H1 (cell line): Measurements from ENCODE around the gene PEAK1. TPM values are rescaled to one million over a fixed set of nuclear protein-coding genes. Genes with fewer than 3 reads are reported as not detected.

ENCODE experiments used
- CTCF ChIA-PET: fragments of 300-600 bp; sonication (Branson Sonifier 250); formaldehyde crosslinking; loops from one replicate; lab custom pipeline; 2021; ENCODE audit not compliant: partially characterized antibody; lab: Charles Lee
- POLR2A ChIA-PET: fragments of 300-600 bp; sonication (Branson Sonifier 250); formaldehyde crosslinking; loops from one replicate; lab custom pipeline; 2021; ENCODE audit warnings: inconsistent platforms; ENCODE audit not compliant: partially characterized antibody; lab: Charles Lee
- DNase-seq, 2 experiments: peaks; one replicate each; pipeline versions ENCODE4 v3.0.0 to v3.0.0-alpha.2; 2010 to 2022; ENCODE audit warnings: low spot score in 2 of 2, low read depth in 1 of 2, mixed read lengths in 1 of 2
- FAIRE-seq: peaks from 2 replicates; lab custom pipeline; 2011; peaks lifted over from hg19 to GRCh38; lab: Jason Lieb, UNC
- H2AFZ ChIP-seq: 2 replicates; pipeline ENCODE4 v1.8.1; 2012; ENCODE audit warnings: low read length, inconsistent platforms
- H2AK5ac ChIP-seq: 2 replicates; pipeline ENCODE4 v1.6.1; 2013; ENCODE audit warnings: low read depth, low read length
- H2BK120ac ChIP-seq: replicated peaks from 2 replicates; pipeline ENCODE3; 2013; ENCODE audit warnings: low read depth, low read length, inconsistent platforms
- H2BK12ac ChIP-seq: 2 replicates; pipeline ENCODE4 v1.6.1; 2013; ENCODE audit warnings: low read depth, low read length
- H2BK15ac ChIP-seq: 2 replicates; pipeline ENCODE4 v1.6.1; 2013; ENCODE audit warnings: low read length
- H2BK20ac ChIP-seq: 2 replicates; pipeline ENCODE4 v1.6.1; 2013; ENCODE audit warnings: low read length
- H2BK5ac ChIP-seq: 2 replicates; pipeline ENCODE4 v1.6.1; 2013; ENCODE audit warnings: low read depth, low read length
- H3K14ac ChIP-seq: 2 replicates; pipeline ENCODE4 v1.6.1; 2013; ENCODE audit warnings: inconsistent platforms; ENCODE audit not compliant: insufficient read length
- H3K18ac ChIP-seq: 2 replicates; pipeline ENCODE4 v1.6.1; 2013; ENCODE audit warnings: low read length; ENCODE audit errors: extremely low read depth
- H3K23ac ChIP-seq: 2 replicates; pipeline ENCODE4 v1.6.1; 2013; ENCODE audit warnings: inconsistent platforms; ENCODE audit not compliant: insufficient read length
- H3K23me2 ChIP-seq: 2 replicates; pipeline ENCODE4 v1.6.1; 2013; ENCODE audit warnings: low read depth, low read length
- H3K27ac ChIP-seq: 2 replicates; pipeline ENCODE4 v1.6.1; 2011; ENCODE audit warnings: low read depth, low read length, inconsistent platforms
- H3K27me3 ChIP-seq, 4 experiments: replicated peaks in 1 of 4; 1 replicate in 1 of 4; 2 replicates in 3 of 4; pipeline versions ENCODE4 v1.6.1 to v1.8.1; 2011 to 2013; ENCODE audit warnings: low read length in 3 of 4, mild to moderate bottlenecking in 3 of 4, inconsistent platforms in 2 of 4, mixed read lengths in 2 of 4, moderate library complexity in 1 of 4; ENCODE audit not compliant: control insufficient read depth in 3 of 4, insufficient read depth in 3 of 4; ENCODE audit errors: extremely low read depth in 1 of 4
- H3K36me3 ChIP-seq, 4 experiments: 2 replicates each; pipeline versions ENCODE4 v1.6.1 to v1.8.1; 2011 to 2013; ENCODE audit warnings: mild to moderate bottlenecking in 4 of 4, low read length in 3 of 4, moderate library complexity in 2 of 4, control low read depth in 1 of 4, inconsistent platforms in 1 of 4; ENCODE audit not compliant: insufficient read depth in 4 of 4, control insufficient read depth in 2 of 4
- H3K4ac ChIP-seq: replicated peaks from 2 replicates; pipeline ENCODE3; 2013; ENCODE audit warnings: low read length, low read depth, mixed read lengths, inconsistent platforms; ENCODE audit not compliant: insufficient read length
- H3K4me1 ChIP-seq, 4 experiments: replicated peaks in 1 of 4; 1 replicate in 1 of 4; 2 replicates in 3 of 4; pipeline versions ENCODE4 v1.6.1 to v1.8.1; 2011 to 2013; ENCODE audit warnings: low read length in 3 of 4, inconsistent platforms in 2 of 4, mixed read lengths in 1 of 4; ENCODE audit not compliant: insufficient read depth in 4 of 4, control insufficient read depth in 3 of 4
- H3K4me2 ChIP-seq, 2 experiments: 2 replicates each; pipeline versions ENCODE4 v1.6.1 to v1.8.1; 2011 to 2013; ENCODE audit warnings: low read depth in 2 of 2, low read length in 2 of 2, control low read depth in 1 of 2, inconsistent platforms in 1 of 2, mild to moderate bottlenecking in 1 of 2; ENCODE audit not compliant: insufficient read depth in 1 of 2
- H3K4me3 ChIP-seq, 4 experiments: fragments of 200-600, 300-600 bp in 1 of 4; sonication (generic), shearing (Covaris generic), sonication (Bioruptor Twin) in 1 of 4; 2 replicates each; pipeline versions ENCODE4 v1.5.1 to v1.8.1; 2011 to 2016; ENCODE audit warnings: low read length in 4 of 4, low read depth in 3 of 4, control low read depth in 2 of 4, inconsistent platforms in 2 of 4, mild to moderate bottlenecking in 2 of 4, mixed read lengths in 1 of 4, moderate library complexity in 1 of 4; ENCODE audit not compliant: insufficient read depth in 2 of 4; ENCODE audit errors: extremely low read depth in 1 of 4
- H3K56ac ChIP-seq: replicated peaks from 2 replicates; pipeline ENCODE3; 2013; ENCODE audit warnings: low read depth, mild to moderate bottlenecking, mixed read lengths, low read length, inconsistent platforms; ENCODE audit not compliant: insufficient read length
- H3K79me1 ChIP-seq: 2 replicates; pipeline ENCODE4 v1.6.1; 2013; ENCODE audit warnings: low read depth, low read length, control low read depth
- H3K79me2 ChIP-seq, 2 experiments: 2 replicates each; pipeline versions ENCODE4 v1.6.1 to v1.8.1; 2012 to 2013; ENCODE audit warnings: low read length in 2 of 2, mild to moderate bottlenecking in 2 of 2, inconsistent platforms in 1 of 2; ENCODE audit not compliant: insufficient read depth in 2 of 2, control insufficient read depth in 1 of 2
- H3K9ac ChIP-seq, 4 experiments: replicated peaks in 1 of 4; 1 replicate in 1 of 4; 2 replicates in 3 of 4; pipeline versions ENCODE4 v1.6.1 to v1.8.1; 2011 to 2013; ENCODE audit warnings: low read depth in 3 of 4, low read length in 3 of 4, control low read depth in 2 of 4, mild to moderate bottlenecking in 2 of 4, moderate library complexity in 2 of 4, inconsistent platforms in 1 of 4; ENCODE audit errors: extremely low read depth in 1 of 4
- H3K9me3 ChIP-seq, 2 experiments: 2 replicates each; pipeline versions ENCODE4 v1.6.1 to v1.8.1; 2012 to 2013; ENCODE audit warnings: mild to moderate bottlenecking in 2 of 2, moderate library complexity in 2 of 2, control low read depth in 1 of 2, inconsistent platforms in 1 of 2, low read depth in 1 of 2, low read length in 1 of 2, mixed read lengths in 1 of 2; ENCODE audit not compliant: insufficient read depth in 2 of 2
- H4K20me1 ChIP-seq, 2 experiments: replicated peaks in 1 of 2; 2 replicates each; pipeline versions ENCODE3 to v1.8.1; 2011 to 2013; ENCODE audit warnings: inconsistent platforms in 2 of 2, low read length in 2 of 2, mild to moderate bottlenecking in 1 of 2; ENCODE audit not compliant: insufficient read depth in 2 of 2, control insufficient read depth in 1 of 2
- H4K5ac ChIP-seq: 2 replicates; pipeline ENCODE4 v1.6.1; 2013; ENCODE audit warnings: low read length, low read depth, mixed read lengths, inconsistent platforms; ENCODE audit not compliant: insufficient read length
- H4K8ac ChIP-seq: 2 replicates; pipeline ENCODE4 v1.8.0; 2013; ENCODE audit warnings: mild to moderate bottlenecking, moderate library complexity, low read length, inconsistent platforms; ENCODE audit not compliant: insufficient read depth; ENCODE audit errors: extremely low read depth
- H4K91ac ChIP-seq: replicated peaks from 2 replicates; pipeline ENCODE3; 2013; ENCODE audit warnings: low read length, mixed read lengths, inconsistent platforms; ENCODE audit not compliant: insufficient read length
- CEBPB ChIP-seq: IDR thresholded peaks from 2 replicates; pipeline ENCODE4 v1.6.1; 2012; ENCODE audit warnings: low read depth, low read length
- GABPA ChIP-seq: IDR thresholded peaks from 2 replicates; pipeline ENCODE4 v1.6.1; 2011; ENCODE audit warnings: mild to moderate bottlenecking, low read length, moderate library complexity, borderline replicate concordance; ENCODE audit not compliant: insufficient read depth
- HDAC2 ChIP-seq, 2 experiments: fragments of 300-600 bp in 1 of 2; sonication (generic) in 1 of 2; IDR thresholded peaks; 2 replicates each; pipeline ENCODE4 v1.6.1; 2011 to 2012; ENCODE audit warnings: low read depth in 2 of 2, low read length in 2 of 2, mild to moderate bottlenecking in 2 of 2, moderate library complexity in 2 of 2, borderline replicate concordance in 1 of 2, inconsistent platforms in 1 of 2
- KDM4A ChIP-seq: IDR thresholded peaks from one replicate; pipeline ENCODE4 v1.7.1; 2012; ENCODE audit warnings: low read depth, mild to moderate bottlenecking, moderate library complexity, low read length, inconsistent platforms; ENCODE audit not compliant: severe bottlenecking
- KDM5A ChIP-seq: fragments of 200-600 bp; IDR thresholded peaks from 2 replicates; pipeline ENCODE4 v1.7.1; 2012; ENCODE audit warnings: mild to moderate bottlenecking, low read length, inconsistent platforms, mixed read lengths
- POU5F1 ChIP-seq: IDR thresholded peaks from 2 replicates; pipeline ENCODE4 v1.6.1; 2011; ENCODE audit warnings: low read depth, mild to moderate bottlenecking, low read length, moderate library complexity
- RFX5 ChIP-seq: IDR thresholded peaks from 2 replicates; pipeline ENCODE4 v1.6.1; 2011; ENCODE audit warnings: low read depth, low read length, improper control_type of control experiment, borderline replicate concordance
- RXRA ChIP-seq: IDR thresholded peaks from 2 replicates; pipeline ENCODE4 v1.6.1; 2011; ENCODE audit warnings: low read depth, mild to moderate bottlenecking, low read length, moderate library complexity; ENCODE audit not compliant: insufficient read depth
- ZNF274 ChIP-seq: IDR thresholded peaks from 2 replicates; pipeline ENCODE4 v1.7.0; 2012; ENCODE audit warnings: low read length, borderline replicate concordance; ENCODE audit errors: extremely low read depth
- WGBS, 2 experiments: shearing (Covaris generic) in 1 of 2; methylation state at CpG; one replicate each; pipeline versions ENCODE4 v1.1.6 to v1.1.7; 2013 to 2015; ENCODE audit warnings: low lambda C conversion rate in 2 of 2, mixed read lengths in 2 of 2, inconsistent platforms in 1 of 2, low coverage in 1 of 2, missing lambda C conversion rate in 1 of 2; ENCODE audit not compliant: insufficient replicate concordance in 2 of 2, insufficient coverage in 1 of 2, insufficient read length in 1 of 2; ENCODE audit errors: extremely low coverage in 1 of 2, missing lambda C conversion rate in 1 of 2; 5-methylcytosine and 5-hydroxymethylcytosine counted together
- polyA plus RNA-seq, 7 experiments: library from polyadenylated mRNA; depleted of rRNA in 3 of 7; stranded (reverse) in 5 of 7; unstranded in 2 of 7; fragments of >200 nt in 5 of 7; fragments of 200-250 nt in 2 of 7; gene quantifications; 1 replicate in 5 of 7; 2 replicates in 1 of 7; 4 replicates in 1 of 7; pipeline versions ENCODE4 v1.2.1 to v1.2.3, GENCODE V29; 2011 to 2013; ENCODE audit warnings: missing spikeins in 2 of 7, mixed read lengths in 2 of 7
- total RNA-seq: library from RNA; stranded (reverse); fragmentation: NEBNext Ultra II Directional; extraction: Animal tissue kit (Norgen Biotek cat#: 25700); gene quantifications from 2 replicates; pipeline ENCODE4 v1.2.1, GENCODE V29; 2021
- TF ChIP-seq, protein P1 (sequence below): IDR thresholded peaks from 2 replicates; pipeline ENCODE4 v1.6.1; 2011; ENCODE audit warnings: low read depth, mild to moderate bottlenecking, low read length; ENCODE audit not compliant: insufficient read depth
- TF ChIP-seq, protein P2 (sequence below), 3 experiments: IDR thresholded peaks; 1 replicate in 2 of 3; 2 replicates in 1 of 3; pipeline versions ENCODE4 v1.5.1 to v1.6.1; 2011; ENCODE audit warnings: low read length in 3 of 3, mild to moderate bottlenecking in 3 of 3, inconsistent platforms in 2 of 3, low read depth in 1 of 3, moderate library complexity in 1 of 3; ENCODE audit not compliant: insufficient read depth in 1 of 3; ENCODE audit errors: control extremely low read depth in 1 of 3

PEAK1 gene
- total and polyA plus RNA-seq, 2 of the 8 experiments (the other 6 are each of a cell fraction or from before 2014, with no cell fraction given), result 8.8 to 44.8 TPM

DNA sequence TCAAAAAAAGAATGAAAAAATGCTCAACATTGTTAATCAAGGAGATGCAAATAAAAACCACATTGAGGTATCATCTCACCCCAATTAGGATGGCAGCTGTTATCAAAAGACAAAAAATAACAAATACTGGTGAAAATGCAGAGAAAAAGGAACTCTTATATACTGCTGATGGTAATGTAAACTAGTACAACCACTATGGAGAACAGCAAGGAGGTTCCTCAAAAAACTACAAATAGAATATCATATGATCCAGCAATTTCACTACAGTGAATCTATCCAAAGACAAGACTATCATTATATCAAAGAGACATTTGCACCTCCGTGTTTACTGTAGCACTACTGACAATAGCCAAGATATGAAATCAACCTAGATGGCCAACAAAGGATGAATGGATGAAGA is 58.4 kb downstream of the PEAK1 start:
- no peaks in the 10 kb centered on the region for H3K79me1 ChIP-seq
- peaks cover 0 to 2% of the 10 kb centered on the region in 2 experiments for H4K20me1 ChIP-seq
- FAIRE-seq (no peak), DNase-seq (no peak)
- no peak overlapping the region for H2AFZ ChIP-seq
- WGBS, 2 experiments, result 79% methylated on average over 1 of the region's 1 CpG; no CpG with 5 or more reads in 1 of the 2 experiments
- ChIA-PET POLR2A (no interaction called here), CTCF (no interaction called here)
- H4K5ac ChIP-seq, result no peak overlapping the region
- no peaks in the 10 kb centered on the region for H3K4me1 ChIP-seq
- no peak overlapping the region for H3K27ac ChIP-seq
- H3K18ac ChIP-seq, result no peak overlapping the region
- H2BK20ac ChIP-seq, result no peak overlapping the region
- no peak overlapping the region for H4K8ac ChIP-seq
- no peak overlapping the region for H3K4me3 ChIP-seq
- H3K56ac ChIP-seq, result no peak overlapping the region
- H4K91ac ChIP-seq, result no peak overlapping the region
- H3K9ac ChIP-seq, result no peak overlapping the region
- H2BK15ac ChIP-seq, result no peak overlapping the region
- peaks cover 0 to 4% of the 10 kb centered on the region in 2 experiments; a peak in 2 of 4 replicates for H3K79me2 ChIP-seq
- H3K14ac ChIP-seq, result no peak overlapping the region
- H3K4me2 ChIP-seq, result no peak overlapping the region
- H3K23me2 ChIP-seq, result no peaks in the 10 kb centered on the region
- no peaks in the 10 kb centered on the region for H3K27me3 ChIP-seq
- no peak overlapping the region for H3K23ac ChIP-seq
- no peaks in the 10 kb centered on the region for H3K9me3 ChIP-seq
- no peak overlapping the region for H2AK5ac ChIP-seq
- H2BK12ac ChIP-seq, result no peak overlapping the region
- no peak overlapping the region for H2BK5ac ChIP-seq
- H2BK120ac ChIP-seq, result no peak overlapping the region
- H3K36me3 ChIP-seq, result no peaks in the 10 kb centered on the region
- no peak overlapping the region for H3K4ac ChIP-seq
- TF ChIP-seq KDM5A (no peak), RXRA (no peak), POU5F1 (no peak), KDM4A (no peak), ZNF274 (no peak), GABPA (no peak), CEBPB (no peak), RFX5 (no peak), HDAC2 (IDR thresholded peaks at IDR 0.05; ENCODE audit: borderline replicate concordance in 1 of 2, low read depth in 2 of 2, low read length in 2 of 2) (no peak)
- TF ChIP-seq, protein P1, sequence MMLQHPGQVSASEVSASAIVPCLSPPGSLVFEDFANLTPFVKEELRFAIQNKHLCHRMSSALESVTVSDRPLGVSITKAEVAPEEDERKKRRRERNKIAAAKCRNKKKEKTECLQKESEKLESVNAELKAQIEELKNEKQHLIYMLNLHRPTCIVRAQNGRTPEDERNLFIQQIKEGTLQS, result no peak
- TF ChIP-seq, protein P2, sequence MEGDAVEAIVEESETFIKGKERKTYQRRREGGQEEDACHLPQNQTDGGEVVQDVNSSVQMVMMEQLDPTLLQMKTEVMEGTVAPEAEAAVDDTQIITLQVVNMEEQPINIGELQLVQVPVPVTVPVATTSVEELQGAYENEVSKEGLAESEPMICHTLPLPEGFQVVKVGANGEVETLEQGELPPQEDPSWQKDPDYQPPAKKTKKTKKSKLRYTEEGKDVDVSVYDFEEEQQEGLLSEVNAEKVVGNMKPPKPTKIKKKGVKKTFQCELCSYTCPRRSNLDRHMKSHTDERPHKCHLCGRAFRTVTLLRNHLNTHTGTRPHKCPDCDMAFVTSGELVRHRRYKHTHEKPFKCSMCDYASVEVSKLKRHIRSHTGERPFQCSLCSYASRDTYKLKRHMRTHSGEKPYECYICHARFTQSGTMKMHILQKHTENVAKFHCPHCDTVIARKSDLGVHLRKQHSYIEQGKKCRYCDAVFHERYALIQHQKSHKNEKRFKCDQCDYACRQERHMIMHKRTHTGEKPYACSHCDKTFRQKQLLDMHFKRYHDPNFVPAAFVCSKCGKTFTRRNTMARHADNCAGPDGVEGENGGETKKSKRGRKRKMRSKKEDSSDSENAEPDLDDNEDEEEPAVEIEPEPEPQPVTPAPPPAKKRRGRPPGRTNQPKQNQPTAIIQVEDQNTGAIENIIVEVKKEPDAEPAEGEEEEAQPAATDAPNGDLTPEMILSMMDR (IDR thresholded peaks at IDR 0.05; ENCODE audit: control extremely low read depth in 1 of 3, insufficient read depth in 1 of 3, low read depth in 1 of 3, low read length in 3 of 3), result no peak
